ENCODE results near the gene TRPM8. TPM values are rescaled to one million over a fixed set of nuclear protein-coding genes. Genes with fewer than 3 reads are reported as not detected.

The TRPM8 gene
- total RNA-seq, 1 donor from 2014 or later, result not detected

DNA sequence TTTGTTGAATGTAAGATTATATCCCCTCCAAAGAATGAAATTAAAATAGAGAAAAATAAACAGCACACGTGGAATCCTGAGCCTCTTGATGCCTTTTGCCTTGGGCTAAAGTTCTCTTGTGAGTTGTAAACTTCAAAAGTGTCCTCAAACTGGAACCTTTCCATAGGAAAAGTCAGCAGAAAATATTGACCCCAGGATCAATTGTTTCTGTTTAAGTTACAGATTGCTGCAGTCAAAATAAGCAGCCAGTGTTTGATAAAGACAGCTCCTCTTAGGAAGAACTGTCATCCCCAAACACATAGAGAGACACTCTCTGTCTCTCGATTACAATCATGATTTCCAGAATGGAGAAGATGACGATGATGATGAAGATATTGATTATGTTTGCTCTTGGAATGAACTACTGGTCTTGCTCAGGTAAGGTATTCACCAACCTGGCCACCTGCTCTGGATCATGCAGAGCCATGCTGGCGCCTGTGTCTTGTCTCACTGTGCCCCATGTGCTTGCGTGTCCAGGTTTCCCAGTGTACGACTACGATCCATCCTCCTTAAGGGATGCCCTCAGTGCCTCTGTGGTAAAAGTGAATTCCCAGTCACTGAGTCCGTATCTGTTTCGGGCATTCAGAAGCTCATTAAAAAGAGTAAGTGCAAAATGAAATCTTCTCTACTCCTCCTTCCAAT lies 133.4 kb downstream of the TRPM8 start, which contains the start of gene SPP2:
Gene SPP2 (plus strand): TSS at position 248 of the 681 bp plus-strand sequence. CDS start 85 bp downstream, at position 333.
- DNase-seq, result no peak

DNA sequence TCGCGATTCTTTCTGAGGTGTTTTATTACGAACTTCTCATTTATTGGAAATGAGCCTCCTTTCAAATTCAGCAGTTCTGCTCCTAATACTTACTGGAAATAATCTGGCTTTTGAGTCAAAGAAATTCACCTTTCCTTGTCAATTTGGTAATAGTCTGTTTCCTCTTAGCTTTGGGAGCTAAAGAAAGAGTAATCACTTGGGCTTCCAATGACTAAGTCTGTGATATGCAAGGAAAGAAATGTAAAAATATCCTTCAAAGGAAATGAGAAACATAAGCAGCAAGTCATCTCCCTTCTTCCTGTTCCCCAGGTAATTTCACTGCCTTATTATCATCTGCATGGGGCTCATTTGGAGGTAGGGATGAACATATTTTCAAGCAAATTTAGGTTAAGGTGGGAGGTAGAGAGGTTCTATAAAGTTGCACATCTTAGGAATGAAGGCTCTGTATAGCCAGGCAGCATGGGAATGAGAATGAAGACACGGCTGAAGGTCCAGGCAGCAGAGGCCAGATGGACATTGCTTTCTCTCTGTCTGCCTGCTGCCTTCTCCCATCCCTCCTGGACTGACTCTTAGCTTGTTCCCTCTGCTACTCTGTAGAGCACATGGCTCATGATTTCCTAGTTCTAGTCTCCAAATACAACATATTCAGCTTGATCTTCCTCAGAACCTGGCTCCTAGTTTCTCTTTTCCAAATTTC lies 134.3 kb downstream of the TRPM8 start:
- no peak for DNase-seq

DNA sequence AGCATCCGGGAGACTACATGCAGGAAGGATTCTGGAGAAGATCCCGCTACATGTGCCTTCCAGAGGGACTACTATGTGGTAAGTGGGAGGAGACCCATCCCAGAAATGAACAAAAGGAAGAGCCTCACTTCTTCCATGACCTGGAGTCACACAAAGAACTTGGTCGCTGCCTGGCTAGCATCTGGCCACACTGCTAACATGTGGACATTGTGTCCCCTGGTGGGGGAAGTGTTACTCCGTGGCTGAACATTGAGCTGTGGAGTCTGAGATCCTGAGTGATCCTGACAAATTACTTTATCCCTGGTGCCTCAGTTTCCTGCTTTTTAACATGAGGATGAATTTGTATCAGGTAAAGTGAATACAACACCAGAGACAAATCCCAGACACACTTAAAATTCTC lies 141.7 kb downstream of the TRPM8 start:
- no peak for DNase-seq

DNA sequence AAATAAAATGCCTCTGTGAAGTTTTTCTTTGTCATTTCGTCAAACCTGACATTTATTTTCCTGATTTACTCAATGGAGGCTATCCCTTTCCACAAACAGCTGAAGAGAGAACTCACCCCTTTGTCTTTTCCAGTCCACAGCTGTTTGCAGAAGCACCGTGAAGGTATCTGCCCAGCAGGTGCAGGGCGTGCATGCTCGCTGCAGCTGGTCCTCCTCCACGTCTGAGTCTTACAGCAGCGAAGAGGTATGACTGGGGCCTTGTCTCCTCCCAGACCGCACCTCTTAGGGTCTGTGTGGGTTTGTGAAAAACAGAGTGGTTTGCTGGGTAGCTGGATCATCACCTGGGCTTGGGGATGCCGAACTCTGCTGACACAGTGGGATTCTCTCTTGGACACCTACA lies 143.1 kb downstream of the TRPM8 start:
- no peak for DNase-seq

DNA sequence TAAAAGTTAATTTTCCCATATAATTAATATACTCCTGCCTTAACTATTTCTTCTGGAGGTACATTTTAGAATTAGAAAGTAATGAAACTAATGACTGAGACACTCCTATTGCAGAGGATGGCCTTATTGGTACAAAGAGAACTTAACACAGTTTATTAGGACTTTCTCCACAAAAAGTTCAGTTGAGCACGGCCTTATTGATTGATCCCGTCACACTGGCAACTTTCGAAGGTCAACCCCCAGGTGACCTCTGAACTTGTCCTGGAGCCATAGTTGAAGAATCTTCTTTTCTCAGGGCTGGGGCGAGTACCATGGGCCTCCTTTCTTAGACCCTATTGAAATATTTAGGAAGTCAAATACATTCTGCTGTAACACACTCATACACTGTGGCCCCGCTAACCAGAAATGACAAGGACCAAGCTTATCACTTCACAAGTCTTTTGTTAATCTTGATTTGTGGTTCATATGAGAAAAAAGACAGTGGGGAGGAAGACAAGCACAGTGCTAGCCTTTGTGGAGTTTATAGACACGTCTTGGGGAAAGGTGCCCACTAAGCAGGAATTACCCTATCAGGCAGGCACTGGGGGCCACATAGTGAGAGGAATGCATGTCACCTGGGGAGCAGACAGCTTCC lies 144.6 kb downstream of the TRPM8 start:
- DNase-seq, result no peak

DNA sequence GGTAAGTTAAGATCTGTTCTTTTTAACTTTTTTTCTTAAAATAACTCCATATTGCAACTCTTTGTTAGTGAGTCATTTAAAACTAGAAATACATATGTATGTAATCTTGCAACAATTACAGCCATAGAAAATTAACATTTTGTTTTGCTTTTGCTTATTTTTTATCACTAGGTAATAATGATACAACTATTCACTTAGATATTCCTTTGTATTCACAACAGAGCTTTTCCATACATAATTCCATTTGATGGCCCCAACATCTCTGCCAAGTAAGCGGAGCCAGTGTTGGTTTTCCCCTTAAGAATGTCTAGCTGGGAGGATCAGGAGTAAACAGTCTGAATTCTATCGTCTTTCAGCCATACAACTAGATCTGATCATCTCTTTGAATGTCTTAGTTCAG lies 149.4 kb downstream of the TRPM8 start:
- DNase-seq, result no peak

Other genes with a start within 250 kb of the TRPM8 start
- under 0.01 and 0.05 TPM in 2 replicates for gene UGT1A9, start 245.5 kb upstream of the TRPM8 start, total RNA-seq
- not detected in 2 replicates for gene UGT1A7, start 235.5 kb upstream of the TRPM8 start, total RNA-seq
- gene UGT1A6, start 224.5 kb upstream of the TRPM8 start, total RNA-seq, result 0.88 and 2.2 TPM in 2 replicates
- gene UGT1A5, start 204.5 kb upstream of the TRPM8 start, total RNA-seq, result not detected in 2 replicates
- 0.09 TPM in 1 of 2 replicates, not detected in the other for gene UGT1A4, start 198.6 kb upstream of the TRPM8 start, total RNA-seq
- not detected in 2 replicates for gene UGT1A3, start 188.3 kb upstream of the TRPM8 start, total RNA-seq
- gene UGT1A1, start 157.1 kb upstream of the TRPM8 start, total RNA-seq, result not detected in 2 replicates
- not detected in 2 replicates for gene MROH2A, start 139.0 kb upstream of the TRPM8 start, total RNA-seq
- gene HJURP, start 62.8 kb upstream of the TRPM8 start, total RNA-seq, result 10.4 and 19.8 TPM in 2 replicates
- gene SPP2, start 133.3 kb downstream of the TRPM8 start, total RNA-seq, result not detected in 2 replicates